Smooth muscle cell (in vitro differentiated cells): ENCODE measurements around the gene WDFY3. TPM values are rescaled to one million over a fixed set of nuclear protein-coding genes. Genes with fewer than 3 reads are reported as not detected.

ENCODE experiments used
- DNase-seq: peaks from one replicate; lab custom pipeline; 2025; ENCODE audit not compliant: unreplicated experiment; lab: John Stamatoyannopoulos, UW
- H2AFZ ChIP-seq: fragments of 200-600 bp; sonication (generic); 2 replicates; pipeline ENCODE4 v1.6.0; 2016; ENCODE audit warnings: antibody characterized with exemption, low read depth, mild to moderate bottlenecking
- H3F3A ChIP-seq: fragments of 200-600 bp; sonication (generic); 2 replicates; pipeline ENCODE4 v1.6.0; 2017; ENCODE audit warnings: antibody characterized with exemption, low read depth
- H3K27ac ChIP-seq: fragments of 200-600 bp; sonication (generic); 2 replicates; pipeline ENCODE4 v1.5.1; 2016; ENCODE audit warnings: low read depth, mild to moderate bottlenecking
- H3K27me3 ChIP-seq: fragments of 200-600 bp; sonication (generic); 2 replicates; pipeline ENCODE4 v1.6.1; 2016; ENCODE audit warnings: low read depth, mild to moderate bottlenecking
- H3K36me3 ChIP-seq: fragments of 200-600 bp; sonication (generic); 2 replicates; pipeline ENCODE4 v1.5.1; 2016; ENCODE audit warnings: low read depth
- H3K4me1 ChIP-seq: fragments of 200-600 bp; sonication (generic); 2 replicates; pipeline ENCODE4 v1.5.1; 2016; ENCODE audit warnings: low read depth
- H3K4me2 ChIP-seq: fragments of 200-600 bp; sonication (generic); 2 replicates; pipeline ENCODE4 v1.6.0; 2016; ENCODE audit warnings: mild to moderate bottlenecking
- H3K4me3 ChIP-seq: fragments of 200-600 bp; sonication (generic); 2 replicates; pipeline ENCODE4 v1.5.1; 2016; ENCODE audit warnings: mild to moderate bottlenecking
- H3K79me2 ChIP-seq: fragments of 200-600 bp; sonication (generic); 2 replicates; pipeline ENCODE4 v1.6.0; 2016; ENCODE audit warnings: low read depth, mild to moderate bottlenecking
- H3K9ac ChIP-seq: fragments of 200-600 bp; sonication (generic); 2 replicates; pipeline ENCODE4 v1.6.0; 2016; ENCODE audit warnings: low read depth
- H3K9me3 ChIP-seq: fragments of 200-600 bp; sonication (generic); replicated peaks from 2 replicates; pipeline ENCODE4 v1.5.1; 2016; ENCODE audit warnings: low read depth
- H4K20me1 ChIP-seq: fragments of 200-600 bp; sonication (generic); 2 replicates; pipeline ENCODE4 v1.6.0; 2016; ENCODE audit warnings: low read depth
- WGBS: methylation state at CpG from one replicate; pipeline ENCODE4 v1.1.7; 2016; ENCODE audit warnings: low lambda C conversion rate; 5-methylcytosine and 5-hydroxymethylcytosine counted together
- polyA plus RNA-seq: library from polyadenylated mRNA; unstranded; fragments of >200 nt; fragmentation: Nextera tagmentation; extraction: Ambion mirVana; gene quantifications from 2 replicates; pipeline ENCODE4 v1.2.1, GENCODE V29; 2016
- total RNA-seq: library from RNA; depleted of rRNA; stranded (reverse); fragments of >200 nt; gene quantifications from 2 replicates; pipeline ENCODE4 v1.2.3, GENCODE V29; 2014
- TF ChIP-seq, protein P1 (sequence below): fragments of 200-600 bp; sonication (generic); IDR thresholded peaks from 2 replicates; pipeline ENCODE4 v1.5.1; 2017; ENCODE audit warnings: borderline replicate concordance, mild to moderate bottlenecking, antibody characterized with exemption; ENCODE audit not compliant: insufficient read depth, poor library complexity, severe bottlenecking

Gene WDFY3
- total and polyA plus RNA-seq, 2 experiments from 2014 or later: 4.0 to 63.9 TPM

- no peaks in the 10 kb centered on the region for H3K36me3 ChIP-seq
- peak overlapping the region; percentile 95 for H3K27ac ChIP-seq
Observed at GRCh38 chr4:84877051-84877833, 89.2 kb downstream of the WDFY3 start.

GRCh38 chr4:84875636-84876371, 90.7 kb downstream of the WDFY3 start:
- H3K36me3 ChIP-seq: no peaks in the 10 kb centered on the region
- no peak overlapping the region for H3K9ac ChIP-seq
- peaks cover 28% of the 10 kb centered on the region for H3K79me2 ChIP-seq
- no peak overlapping the region for H2AFZ ChIP-seq
- H3K4me1 ChIP-seq: peaks cover 3% of the 10 kb centered on the region
- no peak overlapping the region for H3K4me2 ChIP-seq
- H4K20me1 ChIP-seq: no peaks in the 10 kb centered on the region
- peaks cover 10% of the 10 kb centered on the region for H3F3A ChIP-seq
- H3K27ac ChIP-seq: peak overlapping the region; percentile 95
- no peak for DNase-seq
- no peaks in the 10 kb centered on the region for H3K9me3 ChIP-seq
- 85% methylated on average over 4 of the region's 4 CpGs for WGBS
- TF ChIP-seq, protein P1, sequence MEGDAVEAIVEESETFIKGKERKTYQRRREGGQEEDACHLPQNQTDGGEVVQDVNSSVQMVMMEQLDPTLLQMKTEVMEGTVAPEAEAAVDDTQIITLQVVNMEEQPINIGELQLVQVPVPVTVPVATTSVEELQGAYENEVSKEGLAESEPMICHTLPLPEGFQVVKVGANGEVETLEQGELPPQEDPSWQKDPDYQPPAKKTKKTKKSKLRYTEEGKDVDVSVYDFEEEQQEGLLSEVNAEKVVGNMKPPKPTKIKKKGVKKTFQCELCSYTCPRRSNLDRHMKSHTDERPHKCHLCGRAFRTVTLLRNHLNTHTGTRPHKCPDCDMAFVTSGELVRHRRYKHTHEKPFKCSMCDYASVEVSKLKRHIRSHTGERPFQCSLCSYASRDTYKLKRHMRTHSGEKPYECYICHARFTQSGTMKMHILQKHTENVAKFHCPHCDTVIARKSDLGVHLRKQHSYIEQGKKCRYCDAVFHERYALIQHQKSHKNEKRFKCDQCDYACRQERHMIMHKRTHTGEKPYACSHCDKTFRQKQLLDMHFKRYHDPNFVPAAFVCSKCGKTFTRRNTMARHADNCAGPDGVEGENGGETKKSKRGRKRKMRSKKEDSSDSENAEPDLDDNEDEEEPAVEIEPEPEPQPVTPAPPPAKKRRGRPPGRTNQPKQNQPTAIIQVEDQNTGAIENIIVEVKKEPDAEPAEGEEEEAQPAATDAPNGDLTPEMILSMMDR: no peak
- H3K4me3 ChIP-seq: no peak overlapping the region
- H3K27me3 ChIP-seq: no peaks in the 10 kb centered on the region

More at GRCh38 chr4:84877051-84877833, 89.2 kb downstream of the WDFY3 start:
- peak overlapping the region; percentile 71 for H3K9ac ChIP-seq
- H3K27me3 ChIP-seq: no peaks in the 10 kb centered on the region
- no peak overlapping the region for H3K4me3 ChIP-seq
- peaks cover 10% of the 10 kb centered on the region for H3F3A ChIP-seq
- H3K79me2 ChIP-seq: peaks cover 27% of the 10 kb centered on the region
- H2AFZ ChIP-seq: no peak overlapping the region
- no peak for DNase-seq
- no peaks in the 10 kb centered on the region for H3K4me1 ChIP-seq
- no peaks in the 10 kb centered on the region for H4K20me1 ChIP-seq
- peak overlapping the region; percentile 36 for H3K4me2 ChIP-seq
- TF ChIP-seq, protein P1: no peak
- no peaks in the 10 kb centered on the region for H3K9me3 ChIP-seq
- 45% methylated on average over 5 of the region's 5 CpGs for WGBS

DNA sequence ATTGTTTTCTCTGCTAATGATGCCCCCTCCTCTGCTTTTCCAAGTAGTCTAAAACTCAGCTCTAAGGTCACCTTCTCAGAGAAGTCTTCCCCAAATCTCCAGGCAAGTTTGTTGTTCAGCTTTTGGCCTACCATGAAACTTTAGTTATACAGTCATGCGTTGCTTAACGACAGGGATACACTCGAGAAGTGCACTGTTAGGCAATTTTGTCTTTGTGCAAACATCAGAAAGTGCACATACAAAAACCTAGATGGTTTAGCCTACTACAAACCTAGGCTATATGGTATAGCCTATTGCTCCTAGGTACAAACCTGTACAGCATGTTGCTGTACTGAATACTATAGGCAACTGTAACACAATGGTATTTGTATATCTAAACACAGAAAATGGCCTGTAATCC, 91.9 kb downstream of the WDFY3 start:
- Histone ChIP-seq H3K4me1 (peaks cover 12% of the 10 kb centered on the region), H3K4me3 (no peak overlapping the region), H3K27me3 (no peaks in the 10 kb centered on the region), H3K27ac (no peak overlapping the region), H3K79me2 (peaks cover 32% of the 10 kb centered on the region), H3K9ac (no peak overlapping the region), H3K4me2 (no peak overlapping the region), H4K20me1 (no peaks in the 10 kb centered on the region), H3K36me3 (no peaks in the 10 kb centered on the region), H2AFZ (no peak overlapping the region), H3F3A (peaks cover 10% of the 10 kb centered on the region), H3K9me3 (no peaks in the 10 kb centered on the region)
- no peak for DNase-seq
- 99% methylated on average over 3 of the region's 3 CpGs for WGBS
- TF ChIP-seq, protein P1: no peak
